ENCODE measurements around the gene PSG4.
"Not testable (repeated sequence)": the region's sequence is repeated elsewhere in the genome, so short reads cannot be mapped to it uniquely, and the experiment has no call there.

The PSG4 gene

DNA sequence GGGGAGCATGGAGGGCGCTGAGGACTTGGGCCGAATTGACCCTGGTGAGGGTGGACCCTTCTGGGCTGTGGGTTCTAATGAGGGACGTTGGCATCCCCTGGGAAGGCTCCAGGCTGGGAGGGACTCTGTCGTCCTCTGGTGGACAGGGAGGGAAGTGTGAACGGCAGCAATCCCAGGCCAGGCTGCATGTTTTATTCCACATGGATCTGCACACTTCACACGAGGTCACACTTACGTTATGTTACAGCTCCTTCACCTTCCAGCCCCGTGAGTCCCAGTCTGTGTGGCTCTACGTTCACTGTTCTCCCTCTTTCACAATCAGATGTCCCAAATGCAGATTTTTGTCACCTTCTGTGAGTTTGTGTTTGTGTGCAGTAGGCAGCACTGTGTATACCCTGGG is 17.3 kb downstream of the PSG4 start:
- in situ Hi-C loops (cut with MboI; ENCODE audit: low pct_unique_long_range_greater_than_20kb, low sequenced_read_pairs, unreplicated experiment); DNase-seq (ENCODE audit: low spot score): not testable (repeated sequence)
- TF ChIP-seq, protein P1, sequence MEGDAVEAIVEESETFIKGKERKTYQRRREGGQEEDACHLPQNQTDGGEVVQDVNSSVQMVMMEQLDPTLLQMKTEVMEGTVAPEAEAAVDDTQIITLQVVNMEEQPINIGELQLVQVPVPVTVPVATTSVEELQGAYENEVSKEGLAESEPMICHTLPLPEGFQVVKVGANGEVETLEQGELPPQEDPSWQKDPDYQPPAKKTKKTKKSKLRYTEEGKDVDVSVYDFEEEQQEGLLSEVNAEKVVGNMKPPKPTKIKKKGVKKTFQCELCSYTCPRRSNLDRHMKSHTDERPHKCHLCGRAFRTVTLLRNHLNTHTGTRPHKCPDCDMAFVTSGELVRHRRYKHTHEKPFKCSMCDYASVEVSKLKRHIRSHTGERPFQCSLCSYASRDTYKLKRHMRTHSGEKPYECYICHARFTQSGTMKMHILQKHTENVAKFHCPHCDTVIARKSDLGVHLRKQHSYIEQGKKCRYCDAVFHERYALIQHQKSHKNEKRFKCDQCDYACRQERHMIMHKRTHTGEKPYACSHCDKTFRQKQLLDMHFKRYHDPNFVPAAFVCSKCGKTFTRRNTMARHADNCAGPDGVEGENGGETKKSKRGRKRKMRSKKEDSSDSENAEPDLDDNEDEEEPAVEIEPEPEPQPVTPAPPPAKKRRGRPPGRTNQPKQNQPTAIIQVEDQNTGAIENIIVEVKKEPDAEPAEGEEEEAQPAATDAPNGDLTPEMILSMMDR (IDR thresholded peaks at IDR 0.05; ENCODE audit: extremely low read depth, insufficient read depth, missing control alignments): peak; percentile 36

DNA sequence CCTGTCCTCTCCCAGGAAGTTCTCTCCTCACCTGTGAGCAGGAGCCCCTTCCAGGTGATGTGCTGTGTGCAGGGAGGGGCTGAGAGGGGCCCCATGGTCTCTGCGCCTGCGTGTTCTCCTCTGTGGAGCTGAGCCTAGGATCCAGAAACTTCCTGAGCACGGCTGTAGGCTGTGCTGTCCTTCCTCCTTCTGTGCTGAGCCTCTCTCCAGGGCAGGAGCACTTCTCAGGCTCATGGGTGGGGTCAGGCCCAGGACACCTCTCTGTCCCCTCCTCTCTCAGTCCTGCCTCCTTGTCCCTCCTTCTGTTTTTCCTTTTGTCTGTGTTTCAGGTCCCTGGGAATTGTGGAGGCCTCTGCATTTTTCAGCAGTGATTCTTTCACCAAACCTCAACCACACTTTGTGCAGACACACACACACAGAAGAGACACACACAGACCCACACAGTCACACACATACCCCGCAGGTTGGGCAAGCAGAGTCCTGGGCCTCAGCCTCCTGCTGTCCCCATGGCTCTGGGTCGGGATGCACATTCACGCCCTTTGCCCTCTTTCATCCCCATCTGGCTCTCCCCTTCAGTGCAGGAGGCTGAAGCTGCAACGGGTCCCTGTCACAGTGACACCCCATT is 19.0 kb downstream of the PSG4 start, which contains the start of gene PSG5:
PSG5 (minus strand) TSS at position 226 of the 625 bp plus-strand sequence; CDS start at position 95, 131 bp downstream.
- in situ Hi-C loops (cut with MboI; ENCODE audit: low pct_unique_long_range_greater_than_20kb, low sequenced_read_pairs, unreplicated experiment); DNase-seq (ENCODE audit: low spot score): not testable (repeated sequence)

DNA sequence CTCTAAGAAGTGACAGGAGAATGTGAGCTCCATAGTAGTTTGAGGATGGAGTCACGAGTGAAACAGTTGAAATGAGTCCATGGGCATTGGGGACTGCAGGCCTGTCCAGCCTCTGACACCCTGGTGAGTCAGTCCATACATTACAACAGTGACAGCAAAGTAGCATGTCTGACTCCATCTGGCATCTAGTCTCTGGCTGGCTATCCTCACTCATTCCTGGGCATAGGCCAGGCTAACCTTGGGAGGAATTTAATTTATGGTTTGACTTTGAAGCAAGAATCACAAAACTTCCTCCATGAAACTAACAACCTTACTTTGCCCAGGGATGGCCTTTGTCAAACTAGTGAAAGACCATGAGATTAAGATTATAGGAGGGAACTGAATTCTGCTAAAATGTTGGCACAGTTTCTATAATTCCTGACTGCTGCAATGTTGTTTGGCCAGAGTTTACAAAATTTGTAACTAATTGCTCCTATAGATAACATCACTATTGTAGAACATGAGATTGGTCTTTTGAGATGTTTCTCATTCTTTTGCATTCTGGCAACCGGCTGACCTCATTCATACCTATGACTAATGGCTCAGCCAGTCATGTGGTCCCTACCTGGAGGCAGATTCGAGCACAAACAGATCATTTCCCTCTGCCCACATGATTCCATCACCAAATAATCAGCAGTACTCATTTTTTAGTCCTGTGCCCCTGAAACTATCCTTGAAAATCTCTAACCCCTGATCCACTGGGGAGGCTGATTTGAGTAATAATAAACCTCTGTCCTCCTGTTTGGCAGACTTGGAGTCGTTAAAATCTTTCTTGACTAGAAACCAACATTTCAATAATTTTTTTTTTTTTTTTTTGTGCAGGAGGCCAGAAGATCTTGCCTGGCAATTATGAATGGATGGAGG is 23.3 kb downstream of the PSG4 start:
- in situ Hi-C loops (cut with MboI; ENCODE audit: low pct_unique_long_range_greater_than_20kb, low sequenced_read_pairs, unreplicated experiment); DNase-seq (ENCODE audit: low spot score): not testable (repeated sequence)

DNA sequence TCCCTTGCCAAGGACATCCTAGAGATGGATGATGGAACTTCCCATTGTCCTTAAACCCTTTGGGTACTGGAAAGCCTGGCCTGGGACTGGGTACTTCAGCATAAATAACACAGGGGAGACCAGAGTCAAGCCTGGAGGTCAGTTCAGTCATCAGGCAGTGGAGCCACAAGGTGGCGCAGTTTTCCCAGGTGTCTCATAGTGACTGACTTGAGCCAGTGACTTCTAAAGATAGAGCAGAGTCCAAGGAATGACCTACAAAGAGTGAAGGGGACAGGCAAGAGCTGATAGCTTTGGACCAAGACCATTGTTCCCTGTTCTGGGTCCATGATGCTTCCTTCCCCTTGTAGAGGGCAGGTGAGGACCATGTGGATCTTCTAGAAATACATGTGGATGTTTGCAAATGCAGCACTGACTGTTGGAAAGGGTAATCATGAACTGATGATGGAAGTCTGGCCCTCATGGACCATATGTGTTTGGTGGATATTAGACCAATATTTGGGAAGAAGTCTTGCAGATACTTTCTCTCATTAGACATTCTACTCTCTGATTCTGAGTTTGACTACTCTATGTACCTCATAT is 25.8 kb downstream of the PSG4 start:
- DNase-seq (ENCODE audit: low spot score); in situ Hi-C loops (cut with MboI; ENCODE audit: low pct_unique_long_range_greater_than_20kb, low sequenced_read_pairs, unreplicated experiment): not testable (repeated sequence)

DNA sequence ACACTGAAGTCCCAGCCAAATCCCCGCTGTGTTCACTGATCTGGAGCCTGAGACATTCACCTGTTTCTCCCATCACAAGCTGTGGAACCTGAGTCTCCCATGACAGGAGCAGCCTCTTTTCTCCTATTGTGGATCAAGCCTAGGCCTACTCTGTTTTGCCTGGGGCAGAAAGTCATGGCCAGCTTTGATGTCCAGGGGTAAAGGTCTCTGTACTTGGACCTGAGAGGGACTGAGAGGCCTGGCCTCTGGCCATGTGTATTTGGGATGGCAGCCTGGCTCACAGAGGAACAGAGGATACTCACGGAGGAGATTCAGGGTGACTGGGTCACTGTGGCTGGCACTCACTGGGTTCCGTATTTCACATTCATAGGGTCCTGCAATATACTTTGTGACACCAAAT is 26.9 kb downstream of the PSG4 start:
- in situ Hi-C loops (cut with MboI; ENCODE audit: low pct_unique_long_range_greater_than_20kb, low sequenced_read_pairs, unreplicated experiment): not testable (repeated sequence)

DNA sequence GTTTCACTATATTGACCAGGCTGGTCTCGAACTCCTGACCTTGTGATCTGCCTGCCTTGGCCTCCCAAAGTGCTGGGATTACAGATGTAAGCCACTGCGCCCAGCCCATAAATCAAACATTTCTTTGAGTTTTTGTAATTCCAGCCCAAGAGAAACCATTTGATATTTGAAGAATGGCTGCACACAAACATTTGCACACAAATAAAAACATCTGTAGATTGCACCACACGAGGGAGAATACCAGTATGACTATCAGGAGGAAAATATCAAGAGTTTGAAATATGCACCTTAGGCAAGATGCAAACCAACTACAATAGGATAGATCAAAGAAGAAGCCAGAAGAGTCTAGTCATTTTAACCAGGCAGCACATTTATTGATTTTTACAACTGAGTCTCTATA is 39.5 kb downstream of the PSG4 start:
- in situ Hi-C loops (cut with MboI; ENCODE audit: low pct_unique_long_range_greater_than_20kb, low sequenced_read_pairs, unreplicated experiment); DNase-seq (ENCODE audit: low spot score): not testable (repeated sequence)

More for the DNA sequence above, 26.9 kb downstream of the PSG4 start:
- not testable (repeated sequence) for DNase-seq (ENCODE audit: low spot score)

DNA sequence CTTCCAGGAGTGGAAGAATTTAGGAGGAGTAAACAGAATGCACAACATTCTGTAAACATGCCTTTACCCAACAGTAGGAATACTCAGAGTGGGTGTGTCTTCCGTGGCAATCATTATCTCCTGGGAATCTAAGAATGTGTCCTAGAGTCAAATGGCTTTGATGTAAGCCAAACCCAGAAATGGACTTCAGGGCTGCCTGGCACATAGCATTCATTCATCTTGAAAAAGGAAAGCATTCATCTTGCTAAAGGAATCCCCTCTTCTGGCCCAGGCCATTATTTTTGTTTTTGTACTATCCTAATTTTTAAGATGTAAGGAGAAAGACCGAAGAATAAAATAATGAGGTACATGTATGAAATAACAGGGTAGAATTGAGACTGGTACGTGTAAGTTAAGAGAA is 42.3 kb downstream of the PSG4 start:
- in situ Hi-C loops (cut with MboI; ENCODE audit: low pct_unique_long_range_greater_than_20kb, low sequenced_read_pairs, unreplicated experiment); DNase-seq (ENCODE audit: low spot score): not testable (repeated sequence)

DNA sequence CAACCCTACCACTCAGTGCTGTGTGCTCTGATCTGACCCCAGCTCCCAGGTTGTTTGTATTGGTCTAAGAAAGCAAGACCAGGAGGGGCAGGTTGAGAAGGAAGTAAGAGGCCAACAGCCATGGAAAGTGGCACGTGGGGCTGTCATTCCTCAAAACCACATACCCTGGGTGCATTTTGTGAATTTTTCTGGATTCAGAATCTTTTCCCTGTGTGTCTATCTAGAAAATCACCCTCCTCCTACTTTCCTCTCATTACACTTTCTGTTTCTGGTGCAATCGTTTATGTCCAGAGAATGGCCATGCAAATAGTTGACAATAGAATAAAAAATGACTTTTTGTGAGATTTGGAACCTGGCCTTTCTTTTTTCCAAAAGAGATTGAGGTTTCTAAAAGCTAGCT is 43.2 kb downstream of the PSG4 start:
- in situ Hi-C loops (cut with MboI; ENCODE audit: low pct_unique_long_range_greater_than_20kb, low sequenced_read_pairs, unreplicated experiment); DNase-seq (ENCODE audit: low spot score): not testable (repeated sequence)

DNA sequence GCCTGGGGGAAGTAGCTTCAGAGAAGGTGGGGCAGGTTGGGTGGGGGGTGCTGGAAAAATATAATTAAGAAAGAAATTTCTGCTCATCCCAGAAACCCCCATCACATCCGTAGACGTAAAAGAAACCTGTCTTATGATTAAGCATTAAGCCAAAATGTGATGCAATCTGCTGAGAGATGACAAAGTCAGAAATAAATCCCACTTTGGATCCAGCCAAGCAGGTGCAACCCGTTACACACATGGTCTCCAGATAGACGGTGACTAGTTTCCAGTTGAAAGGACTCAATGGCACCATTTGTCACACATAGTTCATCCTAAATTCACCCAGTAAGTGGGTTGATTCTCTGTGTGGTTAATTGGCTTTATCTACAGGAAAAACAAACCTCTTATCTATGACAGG is 53.2 kb downstream of the PSG4 start:
- in situ Hi-C loops (cut with MboI; ENCODE audit: low pct_unique_long_range_greater_than_20kb, low sequenced_read_pairs, unreplicated experiment): no loop called here
- TF ChIP-seq, protein P1 (IDR thresholded peaks at IDR 0.05; ENCODE audit: extremely low read depth, insufficient read depth, missing control alignments): no peak
- DNase-seq (ENCODE audit: low spot score): no peak

DNA sequence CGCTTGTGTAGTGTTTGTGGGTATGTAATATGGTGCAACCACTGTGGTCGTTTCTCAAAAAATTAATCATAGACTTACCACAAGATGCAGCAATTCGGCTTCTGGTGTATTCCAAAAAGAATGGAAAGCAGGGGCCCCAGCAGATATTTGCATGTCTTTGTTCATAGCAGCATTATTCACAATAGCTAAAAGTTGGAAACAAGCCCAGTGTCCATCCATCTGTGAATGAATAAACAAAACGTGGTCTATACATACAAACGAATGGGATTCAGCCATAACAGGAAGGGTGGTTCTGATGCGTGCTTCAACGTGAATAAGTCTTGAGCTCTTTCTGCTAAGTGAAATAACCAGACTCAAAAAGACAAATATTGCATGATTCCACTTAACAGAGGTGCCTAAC is 55.6 kb downstream of the PSG4 start:
- DNase-seq (ENCODE audit: low spot score); in situ Hi-C loops (cut with MboI; ENCODE audit: low pct_unique_long_range_greater_than_20kb, low sequenced_read_pairs, unreplicated experiment): not testable (repeated sequence)

DNA sequence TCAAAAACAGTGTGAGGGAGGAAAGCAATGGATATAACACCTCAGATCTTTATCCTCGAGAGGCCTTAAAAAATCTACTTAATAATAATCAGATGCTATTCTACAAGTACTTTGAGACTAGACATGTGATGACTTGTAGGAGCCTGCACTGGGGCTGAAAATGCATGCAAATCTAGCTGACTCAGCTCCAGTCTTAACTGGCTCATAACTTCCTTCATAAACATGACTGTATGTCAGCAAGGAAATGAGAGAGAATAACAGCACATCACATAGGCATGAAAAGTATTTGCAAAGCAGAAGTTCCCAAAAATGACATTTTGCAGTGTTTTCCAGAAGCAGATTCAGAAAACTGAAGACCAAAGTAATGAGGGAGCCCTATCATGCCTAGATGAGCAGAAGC is 57.2 kb downstream of the PSG4 start:
- DNase-seq (ENCODE audit: low spot score): no peak
- in situ Hi-C loops (cut with MboI; ENCODE audit: low pct_unique_long_range_greater_than_20kb, low sequenced_read_pairs, unreplicated experiment): no loop called here
- TF ChIP-seq, protein P1 (IDR thresholded peaks at IDR 0.05; ENCODE audit: extremely low read depth, insufficient read depth, missing control alignments): no peak

All from GM13977 (cell line).